Measurements from ENCODE around the gene FETUB.

The FETUB gene, protein sequence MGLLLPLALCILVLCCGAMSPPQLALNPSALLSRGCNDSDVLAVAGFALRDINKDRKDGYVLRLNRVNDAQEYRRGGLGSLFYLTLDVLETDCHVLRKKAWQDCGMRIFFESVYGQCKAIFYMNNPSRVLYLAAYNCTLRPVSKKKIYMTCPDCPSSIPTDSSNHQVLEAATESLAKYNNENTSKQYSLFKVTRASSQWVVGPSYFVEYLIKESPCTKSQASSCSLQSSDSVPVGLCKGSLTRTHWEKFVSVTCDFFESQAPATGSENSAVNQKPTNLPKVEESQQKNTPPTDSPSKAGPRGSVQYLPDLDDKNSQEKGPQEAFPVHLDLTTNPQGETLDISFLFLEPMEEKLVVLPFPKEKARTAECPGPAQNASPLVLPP

DNA sequence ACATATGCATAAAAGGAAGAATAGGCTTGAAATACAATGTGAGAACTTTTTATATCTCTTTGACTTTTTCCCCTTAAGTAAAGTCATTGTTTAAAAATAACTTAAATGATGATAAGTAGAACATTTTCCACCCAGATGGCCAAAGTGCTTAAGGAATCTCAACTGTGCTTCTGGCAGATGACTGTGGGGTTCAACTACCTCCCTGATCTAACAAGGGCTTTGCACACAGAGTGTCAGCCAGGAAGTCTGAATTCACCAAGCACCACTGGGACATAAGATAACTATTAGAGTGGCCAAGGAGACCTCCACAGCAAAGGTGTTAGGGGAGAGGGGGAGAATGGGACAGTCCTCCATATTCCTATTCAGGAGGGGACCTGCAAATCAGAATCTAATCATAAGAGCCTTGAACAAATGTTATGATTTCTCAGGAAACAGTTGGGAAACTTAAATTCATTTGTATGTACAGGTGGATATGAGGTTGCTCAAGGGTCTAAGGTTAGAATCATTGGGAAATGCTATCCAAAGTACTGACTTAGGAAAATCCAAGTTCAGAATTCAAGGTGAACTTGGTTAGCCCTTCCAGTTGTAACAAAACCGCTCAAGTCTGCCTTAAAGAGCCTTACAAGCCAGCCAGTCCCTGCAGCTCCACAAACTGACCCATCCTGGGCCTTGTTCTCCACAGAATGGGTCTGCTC is at the start of gene FETUB:
TSS of gene FETUB (plus strand) at position 622 of the 695 bp plus-strand sequence. CDS start at position 684, 62 bp downstream.
- Histone ChIP-seq H3K27ac (ENCODE audit: low read depth, low read length) (no peak within 1 kb of the TSS), H3K27me3 (ENCODE audit: control insufficient read depth, insufficient read depth, low read length) (peaks cover 3% of the 10 kb centered on the region), H3K36me3 (ENCODE audit: control insufficient read depth, insufficient read depth, low read length) (no peaks in the 10 kb centered on the region), H3K4me1 (ENCODE audit: control insufficient read depth, insufficient read depth, low read length) (no peaks in the 10 kb centered on the region), H3K9ac (ENCODE audit: low read length) (no peak within 1 kb of the TSS), H3K4me3 (ENCODE audit: low read length) (no peak within 1 kb of the TSS)

DNA sequence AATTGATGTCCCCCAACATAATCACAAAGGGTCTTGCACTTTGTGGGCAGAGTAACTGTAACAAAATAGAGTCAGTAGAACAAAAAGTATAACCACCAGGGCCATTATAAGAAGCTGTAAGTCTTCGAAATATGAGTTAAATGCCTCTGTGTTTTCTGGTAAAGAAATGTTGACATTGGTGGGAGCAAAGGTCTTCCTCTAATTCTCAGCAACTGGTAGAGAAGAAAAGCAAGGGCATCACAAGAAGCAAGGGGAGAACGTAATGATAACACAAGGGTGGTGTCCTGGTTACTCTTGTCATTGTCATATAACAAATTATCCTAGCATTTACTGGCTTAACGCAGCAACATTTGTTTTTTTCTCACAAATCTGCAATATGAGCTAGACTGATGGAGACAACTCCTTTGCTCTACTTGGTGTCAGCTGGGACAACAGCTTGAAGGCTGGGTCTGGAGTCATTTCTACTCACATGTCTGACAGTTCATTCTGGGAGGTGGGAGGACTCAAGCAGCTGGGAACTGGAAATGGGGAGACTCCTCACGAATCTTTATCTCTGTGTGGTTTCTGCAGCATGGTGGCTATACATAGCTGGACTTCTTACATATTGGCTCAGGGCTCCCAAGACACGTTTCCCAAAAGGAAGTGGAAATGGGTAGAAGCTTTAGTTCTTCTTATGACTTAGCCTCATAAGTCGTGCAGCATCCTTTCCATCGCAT is 49.5 kb upstream of the FETUB start:
- Histone ChIP-seq H3K4me3 (ENCODE audit: low read length) (no peak overlapping the region), H3K27ac (ENCODE audit: low read depth, low read length) (no peak overlapping the region), H3K27me3 (ENCODE audit: control insufficient read depth, insufficient read depth, low read length) (no peaks in the 10 kb centered on the region), H3K36me3 (ENCODE audit: control insufficient read depth, insufficient read depth, low read length) (no peaks in the 10 kb centered on the region), H3K4me1 (ENCODE audit: control insufficient read depth, insufficient read depth, low read length) (no peaks in the 10 kb centered on the region), H3K9ac (ENCODE audit: low read length) (no peak overlapping the region)

DNA sequence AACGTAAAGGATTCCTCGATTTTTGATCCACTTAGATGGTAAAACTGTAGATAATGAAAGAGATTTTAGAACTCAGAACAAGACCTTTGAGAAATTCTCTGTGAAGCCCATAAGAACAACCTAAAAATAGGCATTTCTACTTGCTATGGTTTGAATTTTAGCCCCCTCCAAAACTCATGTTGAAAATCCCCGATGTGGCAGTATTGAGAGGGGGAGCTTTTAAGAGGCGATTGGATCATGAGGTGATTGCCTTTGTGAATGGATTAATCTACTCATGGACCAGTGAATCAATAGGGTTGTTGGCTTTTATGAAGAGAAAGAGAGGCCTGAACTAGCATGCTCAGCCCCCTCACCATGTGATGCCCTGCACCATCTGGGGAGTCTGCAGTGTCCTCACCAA is 47.5 kb upstream of the FETUB start:
- no peak overlapping the region for H3K9ac ChIP-seq (ENCODE audit: low read length)
- H3K4me3 ChIP-seq (ENCODE audit: low read length): no peak overlapping the region

DNA sequence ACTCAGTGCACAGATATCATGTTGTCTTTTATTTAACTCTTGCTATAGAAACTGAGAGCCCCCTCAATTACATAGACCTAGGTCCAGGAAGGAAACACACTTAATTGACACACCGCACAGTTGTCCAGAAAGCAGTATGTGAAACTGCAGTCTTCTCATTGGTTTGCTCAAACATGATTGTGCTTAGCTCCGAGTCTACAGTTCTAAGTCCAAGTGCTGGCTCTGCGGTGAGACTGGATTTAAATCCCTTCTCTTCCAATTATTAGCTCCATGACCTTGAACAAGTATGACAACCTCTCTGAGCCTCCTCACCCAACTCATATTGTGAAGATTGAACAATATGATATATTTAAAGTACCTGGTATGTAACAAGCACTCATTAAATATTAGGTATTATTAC is 46.3 kb upstream of the FETUB start:
- no peaks in the 10 kb centered on the region for H3K27me3 ChIP-seq (ENCODE audit: control insufficient read depth, insufficient read depth, low read length)
- no peak overlapping the region for H3K9ac ChIP-seq (ENCODE audit: low read length)
- H3K4me1 ChIP-seq (ENCODE audit: control insufficient read depth, insufficient read depth, low read length): no peaks in the 10 kb centered on the region
- no peaks in the 10 kb centered on the region for H3K36me3 ChIP-seq (ENCODE audit: control insufficient read depth, insufficient read depth, low read length)
- no peak overlapping the region for H3K27ac ChIP-seq (ENCODE audit: low read depth, low read length)
- H3K4me3 ChIP-seq (ENCODE audit: low read length): no peak overlapping the region

More for the DNA sequence above, 47.5 kb upstream of the FETUB start:
- Histone ChIP-seq H3K27me3 (ENCODE audit: control insufficient read depth, insufficient read depth, low read length) (no peaks in the 10 kb centered on the region), H3K4me1 (ENCODE audit: control insufficient read depth, insufficient read depth, low read length) (no peaks in the 10 kb centered on the region), H3K36me3 (ENCODE audit: control insufficient read depth, insufficient read depth, low read length) (no peaks in the 10 kb centered on the region), H3K27ac (ENCODE audit: low read depth, low read length) (no peak overlapping the region)

DNA sequence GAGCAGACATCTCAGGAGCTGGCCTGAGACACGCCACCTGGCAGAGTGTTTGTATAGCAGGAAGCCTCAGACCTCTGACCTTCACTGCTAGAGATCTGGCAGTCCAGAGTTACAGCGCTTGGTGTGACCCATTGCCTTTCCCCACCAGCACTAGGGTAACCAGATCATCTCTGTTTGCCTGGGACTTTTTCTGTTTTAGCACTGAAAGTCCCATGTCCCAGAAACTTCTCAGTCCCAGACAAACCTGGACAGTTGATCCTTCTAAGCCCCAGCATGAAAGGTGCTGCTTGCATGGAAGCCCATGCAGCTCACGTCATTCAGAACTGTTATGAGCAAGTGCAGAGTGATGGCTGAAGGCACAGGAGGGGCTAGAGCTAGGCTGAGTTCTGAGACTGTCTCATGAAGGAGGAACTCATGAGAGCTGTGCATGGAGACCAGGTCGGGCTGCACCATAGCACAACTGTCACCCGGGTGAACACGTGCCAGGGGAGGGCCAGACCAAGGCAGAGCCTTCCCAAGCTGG is 45.5 kb upstream of the FETUB start:
- H3K9ac ChIP-seq (ENCODE audit: low read length): no peak overlapping the region
- H3K36me3 ChIP-seq (ENCODE audit: control insufficient read depth, insufficient read depth, low read length): no peaks in the 10 kb centered on the region
- H3K27me3 ChIP-seq (ENCODE audit: control insufficient read depth, insufficient read depth, low read length): no peaks in the 10 kb centered on the region
- no peak overlapping the region for H3K27ac ChIP-seq (ENCODE audit: low read depth, low read length)
- H3K4me1 ChIP-seq (ENCODE audit: control insufficient read depth, insufficient read depth, low read length): no peaks in the 10 kb centered on the region
- no peak overlapping the region for H3K4me3 ChIP-seq (ENCODE audit: low read length)

DNA sequence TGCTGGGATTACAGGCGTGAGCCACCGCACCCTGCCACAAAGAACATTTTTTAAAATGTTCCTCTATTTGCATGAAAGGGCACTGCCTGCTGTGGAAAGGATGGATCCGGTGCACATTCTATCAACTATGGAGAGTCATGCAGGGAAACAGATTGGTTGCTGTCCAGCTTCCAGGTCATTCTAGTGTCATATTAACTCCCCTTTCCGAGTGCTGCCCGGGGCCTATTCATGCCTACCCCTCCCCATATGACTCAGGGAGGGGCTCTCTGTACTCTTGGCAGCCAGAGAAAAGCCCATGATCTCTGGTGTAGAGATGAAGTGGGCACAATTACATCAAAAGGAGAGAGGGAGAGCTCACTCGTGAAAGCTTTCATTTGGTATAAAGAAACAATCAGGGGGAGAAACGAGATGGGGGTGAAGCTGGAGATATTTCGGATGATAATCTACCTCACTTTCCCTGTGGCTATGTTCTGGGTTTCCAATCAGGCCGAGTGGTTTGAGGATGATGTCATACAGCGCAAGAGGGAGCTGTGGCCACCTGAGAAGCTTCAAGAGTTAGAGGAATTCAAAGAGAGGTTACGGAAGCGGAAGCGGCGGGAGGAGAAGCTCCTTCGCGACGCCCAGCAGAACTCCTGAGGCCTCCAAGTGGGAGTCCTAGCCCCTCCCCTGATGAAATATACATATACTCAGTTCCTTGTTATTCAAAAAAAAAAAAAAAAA is 43.5 kb upstream of the FETUB start:
- Histone ChIP-seq H3K9ac (ENCODE audit: low read length) (no peak overlapping the region), H3K27me3 (ENCODE audit: control insufficient read depth, insufficient read depth, low read length) (no peaks in the 10 kb centered on the region), H3K4me1 (ENCODE audit: control insufficient read depth, insufficient read depth, low read length) (no peaks in the 10 kb centered on the region), H3K36me3 (ENCODE audit: control insufficient read depth, insufficient read depth, low read length) (no peaks in the 10 kb centered on the region), H3K4me3 (ENCODE audit: low read length) (no peak overlapping the region), H3K27ac (ENCODE audit: low read depth, low read length) (no peak overlapping the region)

DNA sequence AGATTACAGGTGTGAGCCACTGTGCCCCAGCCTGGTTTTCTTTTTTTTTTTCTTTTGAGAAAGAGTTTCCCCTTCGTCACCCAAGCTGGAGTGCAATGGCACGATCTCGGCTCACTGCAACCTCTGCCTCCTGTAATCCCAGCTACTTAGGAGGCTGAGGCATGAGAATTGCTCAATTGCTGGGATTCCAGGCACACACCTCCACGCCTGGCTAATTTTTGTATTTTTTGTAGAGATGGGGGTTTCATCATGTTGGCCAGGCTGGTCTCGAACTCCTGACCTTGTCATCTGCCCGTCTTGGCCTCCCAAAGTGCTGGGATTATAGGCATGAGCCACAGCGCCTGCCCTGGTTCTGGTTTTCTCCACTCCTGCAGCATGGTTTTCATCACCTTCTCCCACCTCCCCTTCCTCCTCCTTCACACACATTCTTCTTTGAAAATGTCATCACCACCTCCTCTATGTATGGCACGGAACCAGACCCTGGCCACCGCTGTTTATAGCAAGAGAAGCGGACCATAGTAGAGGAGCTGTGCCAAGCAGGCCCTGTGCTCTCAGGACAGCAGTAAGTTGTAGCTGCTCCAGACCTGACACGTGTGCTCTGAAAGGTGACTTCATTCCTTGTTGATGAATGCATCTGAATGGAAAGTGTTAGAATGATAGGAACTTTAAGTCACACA is 42.0 kb upstream of the FETUB start:
- no peak overlapping the region for H3K27ac ChIP-seq (ENCODE audit: low read depth, low read length)
- H3K36me3 ChIP-seq (ENCODE audit: control insufficient read depth, insufficient read depth, low read length): no peaks in the 10 kb centered on the region
- H3K9ac ChIP-seq (ENCODE audit: low read length): no peak overlapping the region
- no peaks in the 10 kb centered on the region for H3K27me3 ChIP-seq (ENCODE audit: control insufficient read depth, insufficient read depth, low read length)
- H3K4me1 ChIP-seq (ENCODE audit: control insufficient read depth, insufficient read depth, low read length): no peaks in the 10 kb centered on the region
- H3K4me3 ChIP-seq (ENCODE audit: low read length): no peak overlapping the region

DNA sequence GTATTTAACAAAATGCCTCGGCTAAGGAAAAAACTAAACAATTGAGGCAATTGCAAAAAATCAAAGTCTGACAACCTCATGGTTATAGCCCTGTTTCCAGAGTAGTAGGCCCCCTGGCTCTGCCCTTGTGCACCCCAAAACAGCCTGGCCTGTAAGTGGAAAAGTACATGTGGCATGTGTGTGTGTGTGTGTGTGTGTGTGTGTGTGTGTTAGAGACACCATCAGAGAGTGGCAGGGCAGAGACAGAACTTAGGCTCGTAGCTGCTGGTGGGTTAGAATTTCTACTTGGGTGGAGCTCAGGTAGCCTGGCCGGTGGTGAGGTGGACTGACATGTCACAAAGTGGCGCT is 41.4 kb upstream of the FETUB start:
- H3K27me3 ChIP-seq (ENCODE audit: control insufficient read depth, insufficient read depth, low read length): no peaks in the 10 kb centered on the region
- H3K27ac ChIP-seq (ENCODE audit: low read depth, low read length): no peak overlapping the region
- no peaks in the 10 kb centered on the region for H3K36me3 ChIP-seq (ENCODE audit: control insufficient read depth, insufficient read depth, low read length)
- no peaks in the 10 kb centered on the region for H3K4me1 ChIP-seq (ENCODE audit: control insufficient read depth, insufficient read depth, low read length)
- no peak overlapping the region for H3K4me3 ChIP-seq (ENCODE audit: low read length)
- H3K9ac ChIP-seq (ENCODE audit: low read length): no peak overlapping the region

DNA sequence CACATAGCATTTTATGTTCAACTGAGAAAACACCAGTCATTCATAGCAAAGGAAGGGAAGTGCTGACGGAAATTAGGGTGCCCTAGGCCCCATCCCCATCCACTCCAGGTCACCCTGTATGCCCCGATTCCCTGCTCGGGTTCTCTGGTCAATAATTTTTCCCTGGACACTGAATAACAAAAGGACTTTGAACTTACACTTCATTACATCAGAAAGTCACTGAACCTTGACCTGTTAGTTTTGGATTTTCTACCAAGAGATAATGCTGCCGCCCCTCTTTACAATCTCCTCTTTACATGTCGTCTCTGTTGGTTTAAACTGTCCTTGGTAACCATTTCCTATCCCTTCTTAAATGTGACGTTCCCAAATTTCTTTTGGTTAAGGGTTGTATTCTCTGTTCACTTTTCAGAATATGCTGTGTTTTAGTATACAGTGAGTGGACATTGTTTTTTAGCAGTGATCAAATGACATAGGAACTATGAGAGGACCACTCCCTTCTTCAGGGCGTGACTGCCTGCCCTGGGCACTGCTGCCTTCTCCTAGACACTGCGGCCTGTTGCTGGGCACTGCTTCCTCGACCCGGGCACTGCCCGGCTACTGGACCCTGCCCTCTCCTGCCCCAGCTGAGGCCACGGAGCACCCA is 40.9 kb upstream of the FETUB start:
- H3K9ac ChIP-seq (ENCODE audit: low read length): no peak overlapping the region
- H3K27me3 ChIP-seq (ENCODE audit: control insufficient read depth, insufficient read depth, low read length): no peaks in the 10 kb centered on the region
- no peak overlapping the region for H3K4me3 ChIP-seq (ENCODE audit: low read length)
- H3K27ac ChIP-seq (ENCODE audit: low read depth, low read length): no peak overlapping the region
- H3K4me1 ChIP-seq (ENCODE audit: control insufficient read depth, insufficient read depth, low read length): no peaks in the 10 kb centered on the region
- no peaks in the 10 kb centered on the region for H3K36me3 ChIP-seq (ENCODE audit: control insufficient read depth, insufficient read depth, low read length)

DNA sequence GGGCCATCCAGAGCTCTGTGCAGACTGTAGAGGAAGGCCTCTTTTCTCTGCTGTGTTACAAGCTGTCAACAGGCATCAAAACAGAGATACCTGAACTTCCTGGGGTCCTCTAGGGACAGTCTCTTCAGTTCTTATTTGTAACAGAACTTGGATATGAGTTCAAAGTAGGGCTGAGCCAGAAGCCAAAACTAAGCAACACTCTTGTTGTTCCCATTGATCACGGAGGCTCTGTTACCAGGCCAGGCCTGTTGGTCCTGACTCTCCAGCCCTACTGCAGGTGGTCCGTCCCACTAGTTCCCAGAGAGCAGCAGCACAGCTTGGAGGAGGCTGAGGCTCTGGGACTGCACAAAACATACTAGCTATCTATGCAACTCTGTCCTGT is 40.4 kb upstream of the FETUB start:
- Histone ChIP-seq H3K27ac (ENCODE audit: low read depth, low read length) (no peak overlapping the region), H3K9ac (ENCODE audit: low read length) (no peak overlapping the region), H3K4me3 (ENCODE audit: low read length) (no peak overlapping the region), H3K27me3 (ENCODE audit: control insufficient read depth, insufficient read depth, low read length) (no peaks in the 10 kb centered on the region), H3K4me1 (ENCODE audit: control insufficient read depth, insufficient read depth, low read length) (no peaks in the 10 kb centered on the region), H3K36me3 (ENCODE audit: control insufficient read depth, insufficient read depth, low read length) (no peaks in the 10 kb centered on the region)

DNA sequence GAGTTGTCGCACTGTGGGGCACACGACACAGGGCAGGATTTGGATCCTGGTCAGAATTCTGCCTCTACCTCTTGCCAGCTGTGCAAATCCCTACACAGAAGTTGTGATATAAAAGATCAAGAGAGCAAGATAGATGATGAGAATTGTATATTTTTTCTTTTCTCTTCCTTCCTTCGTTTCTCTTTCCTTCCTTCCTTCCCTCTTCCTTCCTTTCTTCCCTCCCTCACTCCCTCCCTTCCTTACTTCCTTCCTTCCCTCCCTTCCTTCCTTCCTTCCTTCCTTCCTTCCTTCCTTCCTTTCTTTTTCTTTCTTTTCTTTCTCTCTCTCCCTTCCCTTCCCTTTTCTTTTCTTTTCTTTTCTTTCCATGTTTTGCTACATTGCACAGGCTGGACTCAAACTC is 39.3 kb upstream of the FETUB start:
- Histone ChIP-seq H3K9ac (ENCODE audit: low read length) (no peak overlapping the region), H3K4me1 (ENCODE audit: control insufficient read depth, insufficient read depth, low read length) (no peaks in the 10 kb centered on the region), H3K27me3 (ENCODE audit: control insufficient read depth, insufficient read depth, low read length) (no peaks in the 10 kb centered on the region), H3K36me3 (ENCODE audit: control insufficient read depth, insufficient read depth, low read length) (no peaks in the 10 kb centered on the region), H3K27ac (ENCODE audit: low read depth, low read length) (no peak overlapping the region), H3K4me3 (ENCODE audit: low read length) (no peak overlapping the region)
